HuH-7.5 (cell line): ENCODE results near the gene COQ8A.
"Not testable (repeated sequence)": the region's sequence is repeated elsewhere in the genome, so short reads cannot be mapped to it uniquely, and the experiment has no call there.

ENCODE experiments used
- DNase-seq: peaks from one replicate; pipeline ENCODE4 v3.0.0; 2011; ENCODE audit warnings: low spot score

COQ8A gene

GRCh38 chr1:226985839-226986463 is 45.9 kb downstream of the COQ8A start:
- no peak for DNase-seq

GRCh38 chr1:226986496-226987178 is 46.5 kb downstream of the COQ8A start:
- DNase-seq, result no peak

- DNase-seq, result no peak
Measured at GRCh38 chr1:226987179-226987536, 47.1 kb downstream of the COQ8A start.

GRCh38 chr1:226987623-226988333 is 47.7 kb downstream of the COQ8A start:
- no peak for DNase-seq

- no peak for DNase-seq
Measured at GRCh38 chr1:226988334-226988666, 48.2 kb downstream of the COQ8A start.

- DNase-seq, result no peak
Measured at GRCh38 chr1:226989085-226989920, 49.2 kb downstream of the COQ8A start.

- DNase-seq, result no peak
Measured at GRCh38 chr1:226990133-226990716, 50.1 kb downstream of the COQ8A start.

- no peak for DNase-seq
Measured at GRCh38 chr1:226991920-226992319, 51.8 kb downstream of the COQ8A start.

GRCh38 chr1:226993814-226994585 is 53.9 kb downstream of the COQ8A start:
- DNase-seq, result no peak

- DNase-seq, result no peak
Measured at GRCh38 chr1:226994586-226995364, 54.7 kb downstream of the COQ8A start.

- no peak for DNase-seq
Measured at GRCh38 chr1:226995365-226996332, 55.6 kb downstream of the COQ8A start.

- DNase-seq, result not testable (repeated sequence)
Measured at GRCh38 chr1:226999579-226999978, 59.5 kb downstream of the COQ8A start.

- DNase-seq, result no peak
Measured at GRCh38 chr1:227002531-227003049, 62.5 kb downstream of the COQ8A start.

GRCh38 chr1:227003165-227003564 is 63.1 kb downstream of the COQ8A start:
- DNase-seq, result no peak

- DNase-seq, result no peak
Measured at GRCh38 chr1:227004796-227005195, 64.7 kb downstream of the COQ8A start.

- DNase-seq, result no peak
Measured at GRCh38 chr1:227006226-227006796, 66.2 kb downstream of the COQ8A start.

GRCh38 chr1:227009937-227010336 is 69.8 kb downstream of the COQ8A start:
- DNase-seq, result no peak

- no peak for DNase-seq
Measured at GRCh38 chr1:227010645-227011044, 70.6 kb downstream of the COQ8A start.

- DNase-seq, result no peak
Measured at GRCh38 chr1:227016990-227017389, 76.9 kb downstream of the COQ8A start.
